ENCODE results near the gene ADNP. TPM values are rescaled to one million over a fixed set of nuclear protein-coding genes. Genes with fewer than 3 reads are reported as not detected.
A peak's percentile ranks its signal among the peaks of the same experiment; 100 is the strongest.

The ADNP gene
- polyA plus RNA-seq, 1 experiment = 36.8 TPM

DNA sequence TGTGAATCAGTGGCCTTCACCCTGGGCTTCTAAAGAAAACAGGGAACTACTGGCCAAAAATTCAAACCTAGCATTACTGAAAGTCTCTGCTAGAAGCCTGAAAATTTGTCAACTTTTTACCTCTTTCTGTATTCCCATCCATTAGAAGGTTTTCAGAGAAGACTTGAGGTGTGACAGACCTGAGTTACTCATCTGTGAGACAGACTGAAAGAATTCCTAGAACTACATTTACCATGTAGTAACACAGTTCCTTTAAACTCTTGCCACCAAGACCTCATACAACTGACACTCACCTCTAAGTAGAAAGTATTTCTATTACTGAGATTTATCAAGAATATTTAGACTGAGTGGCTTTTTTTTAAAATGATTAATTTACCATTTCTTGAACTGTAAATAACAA is 22.6 kb upstream of the ADNP start:
- Histone ChIP-seq H3K27me3 (ENCODE audit: control insufficient read depth, insufficient read depth, low read length) (no peaks in the 10 kb centered on the region), H3K4me3 (ENCODE audit: low read depth, low read length) (no peak overlapping the region), H3K9me3 (ENCODE audit: control insufficient read depth, insufficient read depth, low read length) (peaks cover under 1% of the 10 kb centered on the region; the same call in 1 of the 2 replicates), H3K27ac (ENCODE audit: low read depth, low read length) (no peak overlapping the region)
- DNase-seq (ENCODE audit: low read depth, low spot score) = no peak
- ChIA-PET CTCF (no interaction called here), POLR2A (no interaction called here)
- TF ChIP-seq, protein P1, sequence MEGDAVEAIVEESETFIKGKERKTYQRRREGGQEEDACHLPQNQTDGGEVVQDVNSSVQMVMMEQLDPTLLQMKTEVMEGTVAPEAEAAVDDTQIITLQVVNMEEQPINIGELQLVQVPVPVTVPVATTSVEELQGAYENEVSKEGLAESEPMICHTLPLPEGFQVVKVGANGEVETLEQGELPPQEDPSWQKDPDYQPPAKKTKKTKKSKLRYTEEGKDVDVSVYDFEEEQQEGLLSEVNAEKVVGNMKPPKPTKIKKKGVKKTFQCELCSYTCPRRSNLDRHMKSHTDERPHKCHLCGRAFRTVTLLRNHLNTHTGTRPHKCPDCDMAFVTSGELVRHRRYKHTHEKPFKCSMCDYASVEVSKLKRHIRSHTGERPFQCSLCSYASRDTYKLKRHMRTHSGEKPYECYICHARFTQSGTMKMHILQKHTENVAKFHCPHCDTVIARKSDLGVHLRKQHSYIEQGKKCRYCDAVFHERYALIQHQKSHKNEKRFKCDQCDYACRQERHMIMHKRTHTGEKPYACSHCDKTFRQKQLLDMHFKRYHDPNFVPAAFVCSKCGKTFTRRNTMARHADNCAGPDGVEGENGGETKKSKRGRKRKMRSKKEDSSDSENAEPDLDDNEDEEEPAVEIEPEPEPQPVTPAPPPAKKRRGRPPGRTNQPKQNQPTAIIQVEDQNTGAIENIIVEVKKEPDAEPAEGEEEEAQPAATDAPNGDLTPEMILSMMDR (IDR thresholded peaks at IDR 0.05; ENCODE audit: low read depth, low read length) = no peak

DNA sequence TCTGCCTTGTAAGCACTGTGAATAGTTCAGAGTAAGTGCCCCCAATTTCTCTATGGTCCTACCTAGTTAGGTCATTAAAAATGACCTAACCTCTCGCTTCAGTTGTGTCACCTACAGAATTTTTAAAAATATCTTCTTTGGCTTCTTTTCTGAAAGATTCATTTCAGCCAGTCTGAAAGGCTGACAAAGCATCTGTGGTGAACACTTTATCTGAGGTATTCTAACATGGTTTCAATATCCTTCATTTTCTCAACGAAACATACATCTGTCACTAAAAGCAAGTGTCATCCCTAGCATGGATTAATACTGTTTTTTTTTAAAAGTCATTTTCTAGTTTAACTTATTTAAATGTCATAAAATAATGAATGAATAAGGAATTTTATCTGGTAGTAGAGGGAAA is 22.0 kb upstream of the ADNP start:
- Histone ChIP-seq H3K27ac (ENCODE audit: low read depth, low read length) (no peak overlapping the region), H3K9me3 (ENCODE audit: control insufficient read depth, insufficient read depth, low read length) (no peaks in the 10 kb centered on the region), H3K27me3 (ENCODE audit: control insufficient read depth, insufficient read depth, low read length) (no peaks in the 10 kb centered on the region), H3K4me3 (ENCODE audit: low read depth, low read length) (no peak overlapping the region)
- CTCF ChIA-PET = no interaction called here
- TF ChIP-seq, protein P1 (IDR thresholded peaks at IDR 0.05; ENCODE audit: low read depth, low read length) = no peak
- no peak for DNase-seq (ENCODE audit: low read depth, low spot score)
- POLR2A ChIA-PET = no interaction called here

DNA sequence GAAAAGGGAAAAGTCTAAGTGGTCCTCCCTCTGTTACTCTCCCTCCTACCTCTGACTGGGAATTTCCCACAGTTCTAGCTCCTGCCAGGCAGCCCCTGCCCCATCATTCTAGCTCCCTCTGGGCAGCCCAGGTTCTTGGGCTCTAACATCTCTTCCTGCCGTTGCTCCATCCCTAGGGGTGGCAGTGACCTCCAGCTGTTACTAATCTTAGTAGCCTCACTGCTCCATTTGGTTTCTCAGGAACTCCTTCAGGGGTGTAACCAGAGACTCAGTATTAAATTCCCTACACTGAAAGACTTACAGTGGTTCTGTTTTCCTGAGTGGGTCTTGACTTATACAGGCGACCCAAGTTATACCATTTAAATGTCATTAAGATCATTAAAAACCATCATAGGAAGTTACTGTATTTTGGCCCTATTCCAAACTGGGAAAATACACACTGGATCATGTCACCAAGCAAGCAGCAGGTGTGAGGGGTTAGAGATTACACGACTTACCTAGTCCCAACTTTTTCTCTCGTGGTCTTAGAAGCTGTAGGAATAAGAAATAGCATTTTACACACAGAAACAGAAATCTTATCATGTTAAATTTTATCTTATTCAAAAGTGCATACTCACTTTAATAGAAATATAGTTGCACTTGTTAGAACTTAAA is 17.0 kb upstream of the ADNP start:
- Histone ChIP-seq H3K4me3 (ENCODE audit: low read depth, low read length) (no peak overlapping the region), H3K9me3 (ENCODE audit: control insufficient read depth, insufficient read depth, low read length) (no peaks in the 10 kb centered on the region), H3K27ac (ENCODE audit: low read depth, low read length) (no peak overlapping the region), H3K27me3 (ENCODE audit: control insufficient read depth, insufficient read depth, low read length) (no peaks in the 10 kb centered on the region)
- TF ChIP-seq, protein P1 (IDR thresholded peaks at IDR 0.05; ENCODE audit: low read depth, low read length) = no peak
- no peak for DNase-seq (ENCODE audit: low read depth, low spot score)
- POLR2A ChIA-PET = no interaction called here
- CTCF ChIA-PET = interaction anchor here (1.8 kb wide), 1 partner anchor 154 kb away, joined by 4 read pairs; the partner anchor contains the start of gene BCAS4

DNA sequence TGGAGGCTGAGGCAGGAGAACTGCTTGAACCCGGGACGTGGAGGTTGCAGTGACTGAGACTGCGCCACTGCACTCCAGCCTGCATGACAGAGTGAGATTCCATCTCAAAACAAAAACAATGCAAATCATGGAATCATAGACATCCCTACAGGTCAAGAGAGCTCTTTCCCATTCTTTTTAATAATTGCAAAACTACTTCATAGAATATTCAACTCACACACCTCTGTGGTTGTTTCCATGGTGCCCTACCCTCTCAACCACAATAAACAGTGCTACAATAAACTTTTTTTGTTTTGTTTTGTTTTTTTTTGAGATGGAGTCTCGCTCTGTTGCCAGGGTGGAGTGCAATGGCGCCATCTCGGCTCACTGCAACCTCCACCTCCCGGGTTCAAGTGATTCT is 11.8 kb upstream of the ADNP start:
- CTCF ChIA-PET = interaction anchor here (0.5 to 1.2 kb wide), 3 partner anchors 12 to 149 kb away, joined by 3 to 4 read pairs (median 3); partner anchors contain the start of gene BCAS4
- Histone ChIP-seq H3K4me3 (ENCODE audit: low read depth, low read length) (no peak overlapping the region), H3K9me3 (ENCODE audit: control insufficient read depth, insufficient read depth, low read length) (no peaks in the 10 kb centered on the region), H3K27ac (ENCODE audit: low read depth, low read length) (no peak overlapping the region), H3K27me3 (ENCODE audit: control insufficient read depth, insufficient read depth, low read length) (no peaks in the 10 kb centered on the region)
- TF ChIP-seq, protein P1 (IDR thresholded peaks at IDR 0.05; ENCODE audit: low read depth, low read length) = no peak
- POLR2A ChIA-PET = no interaction called here
- DNase-seq (ENCODE audit: low read depth, low spot score) = no peak

DNA sequence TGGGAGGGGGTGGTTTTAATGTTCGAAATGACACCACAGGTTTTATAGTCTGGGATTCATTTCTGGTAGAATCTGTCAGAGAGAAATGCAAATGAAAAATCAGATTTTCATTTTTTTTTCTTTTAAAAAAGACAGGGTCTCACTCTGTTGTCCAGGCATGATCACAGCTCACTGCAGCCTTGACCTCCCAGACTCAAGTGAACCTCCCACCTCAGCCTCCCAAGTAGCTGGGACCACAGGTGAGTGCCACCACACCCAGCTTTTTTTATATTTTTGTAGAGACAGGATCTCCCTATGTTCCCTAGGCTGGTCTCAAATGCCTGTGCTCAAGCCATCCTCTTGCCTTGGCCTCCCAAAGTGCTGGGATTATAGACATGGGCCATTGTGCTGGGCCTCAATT is 2.4 kb upstream of the ADNP start:
- TF ChIP-seq, protein P1 (IDR thresholded peaks at IDR 0.05; ENCODE audit: low read depth, low read length) = no peak
- DNase-seq (ENCODE audit: low read depth, low spot score) = no peak
- POLR2A ChIA-PET = interaction anchor here (1.0 kb wide), 1 partner anchor 8 kb away, joined by 3 read pairs; no protein-coding TSS in a partner anchor
- no peaks in the 10 kb centered on the region for H3K27me3 ChIP-seq (ENCODE audit: control insufficient read depth, insufficient read depth, low read length)
- peak overlapping the region; percentile 66 for H3K27ac ChIP-seq (ENCODE audit: low read depth, low read length)
- H3K4me3 ChIP-seq (ENCODE audit: low read depth, low read length) = no peak overlapping the region
- CTCF ChIA-PET = interaction anchor here (1.2 to 11.5 kb wide), 2 partner anchors 21 to 142 kb away, joined by 3 to 201 read pairs; partner anchors contain the start of gene BCAS4
- no peaks in the 10 kb centered on the region for H3K9me3 ChIP-seq (ENCODE audit: control insufficient read depth, insufficient read depth, low read length)
